Hepatocyte (in vitro differentiated cells): ENCODE results near the gene ATP8B3. TPM values are rescaled to one million over a fixed set of nuclear protein-coding genes. Genes with fewer than 3 reads are reported as not detected.

ENCODE experiments used
- DNase-seq: peaks from one replicate; pipeline ENCODE4 v3.0.0-alpha.2; 2016; ENCODE audit warnings: low spot score
- H2AFZ ChIP-seq: fragments of 200-600 bp; sonication (generic); 2 replicates; pipeline ENCODE4 v1.6.0; 2016; ENCODE audit warnings: antibody characterized with exemption, mild to moderate bottlenecking
- H3K27ac ChIP-seq: fragments of 200-600 bp; sonication (generic); 2 replicates; pipeline ENCODE4 v1.5.1; 2016; ENCODE audit warnings: mild to moderate bottlenecking
- H3K27me3 ChIP-seq: fragments of 200-600 bp; sonication (generic); 2 replicates; pipeline ENCODE4 v1.6.1; 2016
- H3K36me3 ChIP-seq: fragments of 200-600 bp; sonication (generic); replicated peaks from 2 replicates; pipeline ENCODE4 v1.5.1; 2016; ENCODE audit warnings: low read depth; ENCODE audit not compliant: insufficient read depth
- H3K4me1 ChIP-seq: fragments of 200-600 bp; sonication (generic); 2 replicates; pipeline ENCODE4 v1.5.1; 2016; ENCODE audit warnings: mild to moderate bottlenecking, moderate library complexity; ENCODE audit not compliant: insufficient read depth
- H3K4me2 ChIP-seq: fragments of 200-600 bp; sonication (generic); 2 replicates; pipeline ENCODE4 v1.6.0; 2016
- H3K4me3 ChIP-seq: fragments of 200-600 bp; sonication (generic); 2 replicates; pipeline ENCODE4 v1.5.1; 2016; ENCODE audit warnings: mild to moderate bottlenecking
- H3K79me2 ChIP-seq: fragments of 200-600 bp; sonication (generic); 2 replicates; pipeline ENCODE4 v1.6.0; 2017; ENCODE audit warnings: mild to moderate bottlenecking
- H3K9me2 ChIP-seq: fragments of 200-600 bp; sonication (generic); replicated peaks from 2 replicates; pipeline ENCODE4 v1.6.0; 2017; ENCODE audit warnings: mild to moderate bottlenecking; ENCODE audit not compliant: insufficient read depth
- H3K9me3 ChIP-seq: fragments of 200-600 bp; sonication (generic); 2 replicates; pipeline ENCODE4 v1.5.1; 2016; ENCODE audit warnings: low read depth, mild to moderate bottlenecking
- H4K20me1 ChIP-seq: fragments of 200-600 bp; sonication (generic); 2 replicates; pipeline ENCODE4 v1.6.0; 2016; ENCODE audit warnings: mild to moderate bottlenecking; ENCODE audit not compliant: insufficient read depth, poor library complexity, severe bottlenecking
- EZH2 ChIP-seq: fragments of 200-600 bp; sonication (generic); IDR thresholded peaks from 2 replicates; pipeline ENCODE4 v1.6.1; 2016; ENCODE audit warnings: antibody characterized with exemption, mild to moderate bottlenecking, borderline replicate concordance
- EZH2phosphoT487 ChIP-seq: fragments of 200-600 bp; sonication (generic); IDR thresholded peaks from one replicate; pipeline ENCODE4 v1.6.1; 2018; ENCODE audit warnings: antibody characterized with exemption, mild to moderate bottlenecking, low read depth, moderate library complexity; ENCODE audit not compliant: unreplicated experiment, severe bottlenecking
- WGBS: methylation state at CpG from one replicate; pipeline ENCODE4 v1.1.6; 2016; ENCODE audit warnings: low lambda C conversion rate; ENCODE audit errors: missing lambda C conversion rate; 5-methylcytosine and 5-hydroxymethylcytosine counted together
- polyA plus RNA-seq: library from polyadenylated mRNA; unstranded; fragments of >200 nt; fragmentation: Nextera tagmentation; extraction: Ambion mirVana; gene quantifications from 2 replicates; pipeline ENCODE4 v1.2.1, GENCODE V29; 2016
- total RNA-seq: library from RNA; depleted of rRNA; stranded (reverse); fragments of >200 nt; gene quantifications from 2 replicates; pipeline ENCODE4 v1.2.3, GENCODE V29; 2014
- TF ChIP-seq, protein P1 (sequence below): fragments of 200-600 bp; sonication (generic); IDR thresholded peaks from 2 replicates; pipeline ENCODE4 v1.5.1; 2016; ENCODE audit warnings: antibody characterized with exemption, mild to moderate bottlenecking; ENCODE audit not compliant: poor library complexity

The ATP8B3 gene
- total and polyA plus RNA-seq, 2 experiments from 2014 or later = 1.7 to 2.4 TPM

- no peaks in the 10 kb centered on the region for H3K9me2 ChIP-seq
- H3K36me3 ChIP-seq = no peaks in the 10 kb centered on the region
- H2AFZ ChIP-seq = no peak overlapping the region
- peaks cover 5% of the 10 kb centered on the region for H3K9me3 ChIP-seq
- no peaks in the 10 kb centered on the region for H4K20me1 ChIP-seq
- no peak overlapping the region for H3K4me3 ChIP-seq
- H3K27ac ChIP-seq = no peak overlapping the region
- H3K79me2 ChIP-seq = no peaks in the 10 kb centered on the region
- DNase-seq = no peak
- peaks cover 77% of the 10 kb centered on the region for H3K27me3 ChIP-seq
- H3K4me1 ChIP-seq = no peaks in the 10 kb centered on the region
- TF ChIP-seq, protein P1, sequence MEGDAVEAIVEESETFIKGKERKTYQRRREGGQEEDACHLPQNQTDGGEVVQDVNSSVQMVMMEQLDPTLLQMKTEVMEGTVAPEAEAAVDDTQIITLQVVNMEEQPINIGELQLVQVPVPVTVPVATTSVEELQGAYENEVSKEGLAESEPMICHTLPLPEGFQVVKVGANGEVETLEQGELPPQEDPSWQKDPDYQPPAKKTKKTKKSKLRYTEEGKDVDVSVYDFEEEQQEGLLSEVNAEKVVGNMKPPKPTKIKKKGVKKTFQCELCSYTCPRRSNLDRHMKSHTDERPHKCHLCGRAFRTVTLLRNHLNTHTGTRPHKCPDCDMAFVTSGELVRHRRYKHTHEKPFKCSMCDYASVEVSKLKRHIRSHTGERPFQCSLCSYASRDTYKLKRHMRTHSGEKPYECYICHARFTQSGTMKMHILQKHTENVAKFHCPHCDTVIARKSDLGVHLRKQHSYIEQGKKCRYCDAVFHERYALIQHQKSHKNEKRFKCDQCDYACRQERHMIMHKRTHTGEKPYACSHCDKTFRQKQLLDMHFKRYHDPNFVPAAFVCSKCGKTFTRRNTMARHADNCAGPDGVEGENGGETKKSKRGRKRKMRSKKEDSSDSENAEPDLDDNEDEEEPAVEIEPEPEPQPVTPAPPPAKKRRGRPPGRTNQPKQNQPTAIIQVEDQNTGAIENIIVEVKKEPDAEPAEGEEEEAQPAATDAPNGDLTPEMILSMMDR = no peak
- TF ChIP-seq EZH2phosphoT487 (no peak), EZH2 (no peak)
- 21% methylated on average over 11 of the region's 12 CpGs for WGBS
- H3K4me2 ChIP-seq = no peak overlapping the region
Measured at GRCh38 chr19:1769645-1769985, 42.5 kb downstream of the ATP8B3 start.

DNA sequence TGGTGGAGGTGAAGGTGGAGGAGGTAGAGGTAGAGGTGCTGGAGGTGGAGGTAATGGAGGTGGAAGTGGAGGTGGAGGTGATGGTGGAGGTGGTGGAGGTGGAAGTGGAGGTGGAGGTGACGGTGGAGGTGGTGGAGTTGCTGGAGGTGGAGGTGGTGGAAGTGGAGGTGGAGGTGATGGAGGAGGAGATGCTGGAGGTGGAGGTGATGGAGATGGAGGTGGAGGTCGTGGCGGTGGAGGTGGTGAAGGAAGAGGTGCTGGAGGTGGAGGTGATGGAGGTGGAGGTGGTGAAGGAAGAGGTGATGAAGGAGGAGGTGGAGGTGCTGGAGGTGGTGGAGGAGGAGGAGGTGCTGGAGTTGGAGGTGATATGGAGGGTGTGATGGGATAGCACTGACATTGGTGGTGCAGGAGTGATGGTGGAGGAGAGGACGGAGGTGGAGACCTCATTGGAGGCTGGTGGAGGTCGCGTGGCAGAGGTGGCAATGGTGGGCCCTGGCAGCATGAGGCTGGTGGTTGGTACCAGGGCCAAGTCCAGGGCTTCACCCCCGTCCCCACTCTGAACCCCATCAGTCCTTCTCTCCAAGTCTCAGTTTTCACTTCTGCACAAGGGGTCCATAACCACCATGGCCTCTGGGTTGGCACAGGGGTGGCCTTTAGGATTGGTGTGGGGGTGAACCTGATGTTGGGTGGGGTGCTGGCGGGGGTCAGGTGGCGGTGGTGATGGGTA, 43.0 kb downstream of the ATP8B3 start:
- no peaks in the 10 kb centered on the region for H3K36me3 ChIP-seq
- DNase-seq = no peak
- WGBS = 81% methylated on average over 9 of the region's 9 CpGs
- H3K9me2 ChIP-seq = no peaks in the 10 kb centered on the region
- H3K27me3 ChIP-seq = peaks cover 77% of the 10 kb centered on the region
- no peak overlapping the region for H3K4me2 ChIP-seq
- peaks cover 5% of the 10 kb centered on the region for H3K9me3 ChIP-seq
- no peak overlapping the region for H3K27ac ChIP-seq
- TF ChIP-seq EZH2 = no peak
- no peak overlapping the region for H2AFZ ChIP-seq
- H3K4me3 ChIP-seq = no peak overlapping the region
- H3K4me1 ChIP-seq = no peaks in the 10 kb centered on the region
- no peaks in the 10 kb centered on the region for H4K20me1 ChIP-seq
- no peaks in the 10 kb centered on the region for H3K79me2 ChIP-seq

GRCh38 chr19:1768248-1768647, 43.8 kb downstream of the ATP8B3 start:
- Histone ChIP-seq H3K79me2 (no peaks in the 10 kb centered on the region), H3K9me2 (no peaks in the 10 kb centered on the region), H3K4me3 (no peak overlapping the region), H2AFZ (no peak overlapping the region), H3K27me3 (peaks cover 77% of the 10 kb centered on the region), H3K27ac (no peak overlapping the region), H4K20me1 (no peaks in the 10 kb centered on the region), H3K4me1 (no peaks in the 10 kb centered on the region), H3K4me2 (no peak overlapping the region), H3K9me3 (peaks cover 5% of the 10 kb centered on the region), H3K36me3 (no peaks in the 10 kb centered on the region)
- 28% methylated on average over 13 of the region's 13 CpGs for WGBS
- no peak for TF ChIP-seq EZH2phosphoT487
- TF ChIP-seq, protein P1 = no peak
- no peak for TF ChIP-seq EZH2
- DNase-seq = no peak

DNA sequence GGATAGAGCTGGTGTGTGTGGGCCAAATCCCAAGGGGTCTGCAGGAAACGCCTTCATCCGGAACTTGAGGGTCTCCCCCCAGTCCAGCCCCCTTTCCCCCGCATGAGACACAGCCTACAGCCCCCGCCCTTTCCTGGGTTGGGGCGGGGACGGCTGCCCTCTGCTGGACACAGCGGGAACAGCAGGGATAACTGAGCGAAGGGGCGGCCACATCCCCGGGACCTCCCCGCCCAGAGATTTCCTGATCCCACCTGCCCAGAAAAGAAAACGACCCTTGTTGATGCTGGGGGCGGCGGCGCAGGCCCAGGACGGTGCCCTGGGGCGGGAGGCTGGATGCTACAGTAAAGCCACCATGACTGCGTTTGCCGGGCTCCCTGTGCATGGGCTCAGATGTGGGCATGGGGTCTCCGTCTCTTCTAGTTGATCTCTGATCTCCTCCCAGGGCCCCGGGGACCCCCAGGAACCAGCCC, 44.6 kb downstream of the ATP8B3 start:
- Histone ChIP-seq H3K9me3 (peaks cover 5% of the 10 kb centered on the region), H4K20me1 (no peaks in the 10 kb centered on the region), H3K36me3 (no peaks in the 10 kb centered on the region), H2AFZ (no peak overlapping the region), H3K79me2 (no peaks in the 10 kb centered on the region), H3K4me1 (no peaks in the 10 kb centered on the region), H3K4me2 (no peak overlapping the region), H3K9me2 (no peaks in the 10 kb centered on the region), H3K27ac (no peak overlapping the region), H3K4me3 (no peak overlapping the region), H3K27me3 (peaks cover 80% of the 10 kb centered on the region)
- 7% methylated on average over 18 of the region's 21 CpGs for WGBS
- peak; percentile 53 for DNase-seq
- TF ChIP-seq, protein P1 = peak; percentile 95
- no peak for TF ChIP-seq EZH2phosphoT487
